ENCODE measurements around the gene MAGIX. TPM values are rescaled to one million over a fixed set of nuclear protein-coding genes. Genes with fewer than 3 reads are reported as not detected.

MAGIX gene
- total RNA-seq, 1 experiment from 2014 or later, result 1.9 TPM

GRCh38 chrX:49179358-49179757 lies 16.8 kb downstream of the MAGIX start:
- Mint-ChIP-seq H3K27ac (no peak overlapping the region; a peak in 1 of 7 replicates), H3K9me3 (peaks cover 70% of the 10 kb centered on the region in 2 experiments), H3K4me1 (peaks cover 0 to 18% of the 10 kb centered on the region in 2 experiments; a peak in 3 of 4 replicates), H3K36me3 (ENCODE audit: insufficient read depth in 1 of 3, low read depth in 3 of 3) (peaks cover 31 to 64% (median 56%) of the 10 kb centered on the region in 3 experiments), H3K27me3 (ENCODE audit: low read depth) (peaks cover 2% of the 10 kb centered on the region), H3K4me3 (peak overlapping the region in 1 of 2 experiments; percentile 62; a peak in 1 of 5 replicates)
- no peaks in the 10 kb centered on the region for H4K20me1 ChIP-seq (ENCODE audit: control insufficient read depth, insufficient read depth, insufficient read length)
- no peaks in the 10 kb centered on the region for H3K79me1 ChIP-seq (ENCODE audit: insufficient read depth, low read depth, low read length, poor library complexity, severe bottlenecking)
- H2AFZ ChIP-seq (ENCODE audit: low read length), result no peak overlapping the region
- H4K91ac ChIP-seq (ENCODE audit: insufficient read length, low read depth, low read length), result no peak overlapping the region
- H3K23ac ChIP-seq (ENCODE audit: insufficient read length, low read depth, low read length), result no peak overlapping the region
- no peaks in the 10 kb centered on the region for H3K23me2 ChIP-seq (ENCODE audit: insufficient read length, low read depth, low read length, poor library complexity, severe bottlenecking)
- no peak overlapping the region for H3K56ac ChIP-seq (ENCODE audit: insufficient read length, low read depth, low read length)
- H3K27me3 ChIP-seq (ENCODE audit: insufficient read depth, low read length), result no peaks in the 10 kb centered on the region
- no peaks in the 10 kb centered on the region for H3K79me2 ChIP-seq (ENCODE audit: insufficient read depth, low read length)
- no peak overlapping the region for H4K8ac ChIP-seq (replicated peaks; ENCODE audit: insufficient read length, low read depth, low read length)
- H3K9ac ChIP-seq (ENCODE audit: extremely low read depth, insufficient read length, low read length), result no peak overlapping the region
- H2BK12ac ChIP-seq (ENCODE audit: insufficient read length, low read depth, low read length), result no peak overlapping the region
- H3K4ac ChIP-seq (ENCODE audit: low read depth, low read length), result no peak overlapping the region
- H3T11ph ChIP-seq (ENCODE audit: low read length), result no peak overlapping the region
- H2BK15ac ChIP-seq (ENCODE audit: low read depth, low read length), result no peak overlapping the region
- peaks cover 30% of the 10 kb centered on the region for H3K9me3 ChIP-seq (ENCODE audit: control insufficient read depth, low read depth, low read length)
- H2AK5ac ChIP-seq (ENCODE audit: insufficient read length, low read length), result no peak overlapping the region
- H3K4me1 ChIP-seq (ENCODE audit: insufficient read depth, low read length), result no peaks in the 10 kb centered on the region
- H2BK20ac ChIP-seq (ENCODE audit: low read depth, low read length, poor library complexity, severe bottlenecking), result no peak overlapping the region
- no peak overlapping the region for H3K18ac ChIP-seq (ENCODE audit: insufficient read length, low read depth, low read length)
- DNase-seq, result no peak
- H3K4me2 ChIP-seq (ENCODE audit: insufficient read depth, insufficient read length, low read length), result no peak overlapping the region
- H3K27ac ChIP-seq (ENCODE audit: insufficient read length, low read depth, low read length), result no peak overlapping the region
- no peak overlapping the region for H2BK120ac ChIP-seq (ENCODE audit: low read depth, low read length, poor library complexity, severe bottlenecking)
- no peak overlapping the region for H4K5ac ChIP-seq (ENCODE audit: insufficient read length, low read depth, low read length)
- WGBS (ENCODE audit: extremely low coverage, insufficient read length, low lambda C conversion rate), result no CpG with 5 or more reads among the region's 2 CpGs
- no peak overlapping the region for H3K14ac ChIP-seq (ENCODE audit: insufficient read depth, low read length)
- H2BK5ac ChIP-seq (ENCODE audit: insufficient read length, low read length), result no peak overlapping the region
- TF ChIP-seq, protein P1, sequence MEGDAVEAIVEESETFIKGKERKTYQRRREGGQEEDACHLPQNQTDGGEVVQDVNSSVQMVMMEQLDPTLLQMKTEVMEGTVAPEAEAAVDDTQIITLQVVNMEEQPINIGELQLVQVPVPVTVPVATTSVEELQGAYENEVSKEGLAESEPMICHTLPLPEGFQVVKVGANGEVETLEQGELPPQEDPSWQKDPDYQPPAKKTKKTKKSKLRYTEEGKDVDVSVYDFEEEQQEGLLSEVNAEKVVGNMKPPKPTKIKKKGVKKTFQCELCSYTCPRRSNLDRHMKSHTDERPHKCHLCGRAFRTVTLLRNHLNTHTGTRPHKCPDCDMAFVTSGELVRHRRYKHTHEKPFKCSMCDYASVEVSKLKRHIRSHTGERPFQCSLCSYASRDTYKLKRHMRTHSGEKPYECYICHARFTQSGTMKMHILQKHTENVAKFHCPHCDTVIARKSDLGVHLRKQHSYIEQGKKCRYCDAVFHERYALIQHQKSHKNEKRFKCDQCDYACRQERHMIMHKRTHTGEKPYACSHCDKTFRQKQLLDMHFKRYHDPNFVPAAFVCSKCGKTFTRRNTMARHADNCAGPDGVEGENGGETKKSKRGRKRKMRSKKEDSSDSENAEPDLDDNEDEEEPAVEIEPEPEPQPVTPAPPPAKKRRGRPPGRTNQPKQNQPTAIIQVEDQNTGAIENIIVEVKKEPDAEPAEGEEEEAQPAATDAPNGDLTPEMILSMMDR (conservative IDR thresholded peaks at IDR 0.05), result no peak

Measured in H9 (cell line).